CD4-positive, CD25-positive, alpha-beta regulatory T cell (primary cell): ENCODE results near the gene ZW10. TPM values are rescaled to one million over a fixed set of nuclear protein-coding genes. Genes with fewer than 3 reads are reported as not detected.

Experiments used
- ATAC-seq, 2 donors: fragments of 150-1000 bp; cut with Tn5 transposase; one replicate each; pipeline ENCODE4 v1.10.0; 2021; ENCODE audit warnings: low read depth in 2 of 2, moderate number of reproducible peaks in 2 of 2, moderate library complexity in 1 of 2
- DNase-seq, 3 donors: peaks; one replicate each; pipeline versions ENCODE4 v3.0.0 to v3.0.0-alpha.2; 2012 to 2022; ENCODE audit warnings: mixed read lengths in 1 of 3
- H3K27ac ChIP-seq: one replicate; pipeline ENCODE4 v1.7.0; 2013; ENCODE audit warnings: mild to moderate bottlenecking, low read length; ENCODE audit not compliant: insufficient read depth, poor library complexity, severe bottlenecking
- H3K27me3 ChIP-seq: one replicate; pipeline ENCODE4 v1.7.0; 2013; ENCODE audit warnings: low read length; ENCODE audit not compliant: control insufficient read depth, insufficient read depth
- H3K36me3 ChIP-seq: one replicate; pipeline ENCODE4 v1.7.0; 2013; ENCODE audit warnings: mild to moderate bottlenecking, low read length, moderate library complexity; ENCODE audit not compliant: control insufficient read depth, insufficient read depth
- H3K4me1 ChIP-seq: 2 replicates; pipeline ENCODE4 v1.7.0; 2013; ENCODE audit warnings: mild to moderate bottlenecking, low read length; ENCODE audit not compliant: insufficient read depth, control insufficient read depth, poor library complexity, severe bottlenecking
- H3K4me3 ChIP-seq: one replicate; pipeline ENCODE4 v1.7.0; 2013; ENCODE audit warnings: low read depth, mild to moderate bottlenecking, low read length, moderate library complexity
- H3K9me3 ChIP-seq, 2 experiments: 1 replicate in 1 of 2; 2 replicates in 1 of 2; pipeline ENCODE4 v1.7.0; 2013; ENCODE audit warnings: low read length in 2 of 2, mild to moderate bottlenecking in 1 of 2, moderate library complexity in 1 of 2; ENCODE audit not compliant: control insufficient read depth in 2 of 2
- H3K27ac Mint-ChIP-seq, 3 donors: one replicate each; pipeline ENCODE4 v1.8.0; 2020 to 2022; ENCODE audit warnings: mild to moderate bottlenecking in 3 of 3, mixed read lengths in 3 of 3, moderate library complexity in 2 of 3
- H3K27me3 Mint-ChIP-seq: one replicate; pipeline ENCODE4 v1.8.0; 2022; ENCODE audit warnings: mild to moderate bottlenecking, mixed read lengths
- H3K36me3 Mint-ChIP-seq: one replicate; pipeline ENCODE4 v1.8.0; 2020; ENCODE audit warnings: mixed read lengths
- H3K4me1 Mint-ChIP-seq, 4 donors: one replicate each; pipeline ENCODE4 v1.8.0; 2020 to 2022; ENCODE audit warnings: mixed read lengths in 4 of 4, mild to moderate bottlenecking in 1 of 4
- H3K4me3 Mint-ChIP-seq, 4 donors: one replicate each; pipeline ENCODE4 v1.8.0; 2020 to 2022; ENCODE audit warnings: mild to moderate bottlenecking in 4 of 4, mixed read lengths in 4 of 4, moderate library complexity in 3 of 4
- H3K9me3 Mint-ChIP-seq, 7 donors: one replicate each; pipeline ENCODE4 v1.8.0; 2020 to 2022; ENCODE audit warnings: mixed read lengths in 7 of 7, mild to moderate bottlenecking in 3 of 7, moderate library complexity in 2 of 7
- polyA plus RNA-seq, 4 donors: library from polyadenylated mRNA; unstranded; fragments of 300-500 nt; fragmentation: Illumina TruSeq; gene quantifications; one replicate each; pipeline ENCODE4 v1.2.3, GENCODE V29; 2021
- total RNA-seq: library from RNA; stranded (reverse); gene quantifications from one replicate; pipeline ENCODE4 v1.2.3, GENCODE V29; 2022

Gene ZW10, protein sequence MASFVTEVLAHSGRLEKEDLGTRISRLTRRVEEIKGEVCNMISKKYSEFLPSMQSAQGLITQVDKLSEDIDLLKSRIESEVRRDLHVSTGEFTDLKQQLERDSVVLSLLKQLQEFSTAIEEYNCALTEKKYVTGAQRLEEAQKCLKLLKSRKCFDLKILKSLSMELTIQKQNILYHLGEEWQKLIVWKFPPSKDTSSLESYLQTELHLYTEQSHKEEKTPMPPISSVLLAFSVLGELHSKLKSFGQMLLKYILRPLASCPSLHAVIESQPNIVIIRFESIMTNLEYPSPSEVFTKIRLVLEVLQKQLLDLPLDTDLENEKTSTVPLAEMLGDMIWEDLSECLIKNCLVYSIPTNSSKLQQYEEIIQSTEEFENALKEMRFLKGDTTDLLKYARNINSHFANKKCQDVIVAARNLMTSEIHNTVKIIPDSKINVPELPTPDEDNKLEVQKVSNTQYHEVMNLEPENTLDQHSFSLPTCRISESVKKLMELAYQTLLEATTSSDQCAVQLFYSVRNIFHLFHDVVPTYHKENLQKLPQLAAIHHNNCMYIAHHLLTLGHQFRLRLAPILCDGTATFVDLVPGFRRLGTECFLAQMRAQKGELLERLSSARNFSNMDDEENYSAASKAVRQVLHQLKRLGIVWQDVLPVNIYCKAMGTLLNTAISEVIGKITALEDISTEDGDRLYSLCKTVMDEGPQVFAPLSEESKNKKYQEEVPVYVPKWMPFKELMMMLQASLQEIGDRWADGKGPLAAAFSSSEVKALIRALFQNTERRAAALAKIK
- total RNA-seq (7.7 TPM), polyA plus RNA-seq (10 to 100 TPM; 15.6 to 19.6 (median 16.8) TPM)

DNA sequence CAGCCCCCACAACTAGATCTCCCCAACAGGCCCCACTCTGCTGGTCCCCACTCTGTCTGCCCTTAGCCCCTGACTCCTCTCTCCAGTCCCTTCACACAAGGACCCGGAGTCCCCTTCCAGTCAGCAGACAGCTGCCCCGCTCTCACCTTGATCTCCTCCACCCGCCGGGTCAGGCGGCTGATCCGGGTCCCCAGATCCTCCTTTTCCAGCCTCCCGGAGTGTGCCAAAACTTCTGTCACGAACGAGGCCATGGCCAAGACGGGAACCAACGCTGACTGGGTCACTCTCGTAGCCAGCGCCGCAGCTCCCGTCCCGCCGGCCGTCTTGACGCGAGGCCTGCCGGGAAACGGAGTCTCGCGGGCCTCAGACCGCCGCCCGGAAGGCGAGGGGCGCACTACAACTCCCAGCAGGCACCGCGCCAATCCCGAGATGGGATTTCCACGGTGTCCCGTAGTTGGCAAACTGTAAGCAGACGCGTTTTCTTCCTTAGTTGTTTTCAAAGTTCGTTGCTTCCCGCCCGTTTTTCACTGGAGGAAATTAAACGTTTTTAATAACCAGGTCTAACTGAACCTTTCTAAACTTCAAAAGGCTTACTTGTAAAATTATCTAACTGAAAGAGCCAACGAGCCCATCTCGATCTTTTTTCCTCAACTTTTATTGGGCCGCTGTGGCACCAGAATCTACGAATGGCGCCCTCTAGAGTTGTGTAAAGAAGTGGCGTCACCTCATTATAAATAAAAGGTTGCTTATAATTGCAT is at the start of gene ZW10:
TSS of gene ZW10 (minus strand) at position 277 of the 758 bp plus-strand sequence. CDS start at position 251, 26 bp downstream.
- DNase-seq: peak; percentile 90 to 97 (median 91)
- H3K9me3 ChIP-seq: no peaks in the 10 kb centered on the region
- peak; percentile 97 to 98 for ATAC-seq

DNA sequence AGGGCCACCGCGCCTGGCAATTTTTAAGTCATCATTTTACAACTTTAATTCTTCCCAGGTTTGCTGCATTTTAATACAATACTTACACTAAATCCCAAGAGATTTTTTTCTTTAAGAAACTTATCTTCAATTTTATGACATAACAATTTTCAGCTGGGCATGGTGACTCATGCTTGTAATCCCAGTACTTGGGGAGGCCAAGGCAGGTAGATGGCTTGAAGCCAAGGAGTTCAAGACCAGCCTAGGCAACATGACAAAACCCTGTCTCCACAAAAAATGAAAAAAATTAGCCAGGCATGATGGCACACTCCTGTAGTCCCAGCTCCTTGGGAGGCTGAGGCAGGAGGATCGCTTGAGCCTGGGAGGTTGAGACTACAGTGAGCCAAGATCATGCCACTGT is 44.9 kb upstream of the ZW10 start:
- H3K4me1 Mint-ChIP-seq: peaks cover 0 to 4% (median 0%) of the 10 kb centered on the region in 4 donors
- H3K4me3 Mint-ChIP-seq: no peak overlapping the region
- Histone ChIP-seq H3K4me3 (no peak overlapping the region), H3K36me3 (peaks cover 20% of the 10 kb centered on the region), H3K27ac (no peak overlapping the region), H3K27me3 (no peaks in the 10 kb centered on the region), H3K4me1 (no peaks in the 10 kb centered on the region), H3K9me3 (no peaks in the 10 kb centered on the region)
- H3K9me3 Mint-ChIP-seq: no peaks in the 10 kb centered on the region
- H3K27ac Mint-ChIP-seq: no peak overlapping the region
- DNase-seq (no peak), ATAC-seq (no peak)
- no peaks in the 10 kb centered on the region for H3K27me3 Mint-ChIP-seq
- H3K36me3 Mint-ChIP-seq: peaks cover 46% of the 10 kb centered on the region

More for the DNA sequence above, at the start of gene ZW10:
- H3K36me3 Mint-ChIP-seq: no peaks in the 10 kb centered on the region
- H3K4me1 Mint-ChIP-seq: peaks cover 8 to 37% (median 22%) of the 10 kb centered on the region in 4 donors
- peak within 1 kb of the TSS; percentile 67 for H3K27ac ChIP-seq
- peaks cover 6% of the 10 kb centered on the region for H3K27me3 ChIP-seq
- H3K9me3 Mint-ChIP-seq: peaks cover 0 to 2% (median 0%) of the 10 kb centered on the region in 7 donors
- H3K27ac Mint-ChIP-seq: peak within 1 kb of the TSS; percentile 95 to 98 (median 96)
- H3K27me3 Mint-ChIP-seq: peaks cover 33% of the 10 kb centered on the region
- peaks cover 2% of the 10 kb centered on the region for H3K36me3 ChIP-seq
- H3K4me1 ChIP-seq: peaks cover 13% of the 10 kb centered on the region
- peak within 1 kb of the TSS; percentile 92 for H3K4me3 ChIP-seq
- H3K4me3 Mint-ChIP-seq: peak within 1 kb of the TSS; percentile 95 to 99 (median 98)

GRCh38 chr11:113817626-113818025 is 44.1 kb upstream of the ZW10 start:
- peaks cover 20% of the 10 kb centered on the region for H3K36me3 ChIP-seq
- no peaks in the 10 kb centered on the region for H3K4me1 ChIP-seq
- H3K9me3 Mint-ChIP-seq: no peaks in the 10 kb centered on the region
- no peak overlapping the region for H3K4me3 Mint-ChIP-seq
- H3K27me3 ChIP-seq: no peaks in the 10 kb centered on the region
- peaks cover 47% of the 10 kb centered on the region for H3K36me3 Mint-ChIP-seq
- no peak overlapping the region for H3K4me3 ChIP-seq
- no peak overlapping the region for H3K27ac ChIP-seq
- DNase-seq: no peak
- H3K27ac Mint-ChIP-seq: peak overlapping the region in 1 of 3 donors; percentile 62
- H3K4me1 Mint-ChIP-seq: peaks cover 0 to 4% (median 0%) of the 10 kb centered on the region in 4 donors
- no peak for ATAC-seq
- no peaks in the 10 kb centered on the region for H3K27me3 Mint-ChIP-seq
- H3K9me3 ChIP-seq: no peaks in the 10 kb centered on the region

DNA sequence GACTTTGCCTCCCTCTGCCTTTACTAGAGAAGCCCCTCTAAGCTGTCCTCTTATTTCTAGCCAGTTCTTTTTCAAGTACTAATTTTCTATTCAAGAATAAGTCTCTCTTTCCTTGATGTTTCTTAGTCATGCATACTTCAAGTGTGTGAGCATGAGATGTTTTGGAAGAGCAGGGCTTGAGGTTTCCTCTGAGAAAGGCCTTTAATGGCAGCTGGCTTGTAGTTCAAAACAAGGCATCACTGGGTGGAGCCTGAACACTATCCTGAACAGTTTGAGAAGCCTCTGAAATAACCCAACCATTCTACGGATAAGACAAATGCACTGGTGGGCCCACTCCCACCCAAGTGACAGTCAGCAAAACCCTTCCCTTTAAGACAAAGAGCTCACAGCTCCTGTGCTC is 43.7 kb upstream of the ZW10 start:
- H3K9me3 ChIP-seq: no peaks in the 10 kb centered on the region
- Mint-ChIP-seq H3K4me3 (no peak overlapping the region), H3K4me1 (peaks cover 0 to 4% (median 0%) of the 10 kb centered on the region in 4 donors), H3K27me3 (no peaks in the 10 kb centered on the region), H3K27ac (peak overlapping the region in 1 of 3 donors; percentile 62), H3K36me3 (peaks cover 47% of the 10 kb centered on the region), H3K9me3 (no peaks in the 10 kb centered on the region)
- peaks cover 22% of the 10 kb centered on the region for H3K36me3 ChIP-seq
- ATAC-seq (no peak), DNase-seq (no peak)
- no peak overlapping the region for H3K4me3 ChIP-seq
- H3K4me1 ChIP-seq: no peaks in the 10 kb centered on the region
- H3K27ac ChIP-seq: no peak overlapping the region
- no peaks in the 10 kb centered on the region for H3K27me3 ChIP-seq

DNA sequence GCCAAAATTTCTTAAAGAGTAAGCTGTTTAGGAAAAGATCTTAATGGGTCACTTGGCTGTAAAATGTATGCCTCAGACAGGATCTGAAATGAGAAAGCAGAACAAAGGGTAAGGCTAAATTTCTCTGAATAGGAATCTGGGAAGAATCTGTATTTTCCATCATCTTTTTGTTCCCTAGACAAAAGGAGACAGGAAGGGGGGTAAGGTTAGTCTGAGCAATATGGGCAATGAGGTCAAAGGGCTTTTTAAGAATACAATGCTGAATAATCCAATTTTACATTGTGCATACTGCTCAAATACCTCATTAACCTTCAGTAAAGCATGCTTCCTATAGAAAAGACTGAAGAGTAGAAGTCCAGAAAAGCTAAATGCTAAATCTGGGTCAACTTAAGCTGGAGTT is 40.7 kb upstream of the ZW10 start:
- no peaks in the 10 kb centered on the region for H3K9me3 Mint-ChIP-seq
- H3K4me1 Mint-ChIP-seq: peaks cover 0 to 4% (median 0%) of the 10 kb centered on the region in 4 donors
- H3K36me3 Mint-ChIP-seq: peaks cover 47% of the 10 kb centered on the region
- Histone ChIP-seq H3K4me3 (no peak overlapping the region), H3K4me1 (no peaks in the 10 kb centered on the region), H3K27ac (no peak overlapping the region), H3K9me3 (no peaks in the 10 kb centered on the region), H3K27me3 (no peaks in the 10 kb centered on the region), H3K36me3 (peaks cover 22% of the 10 kb centered on the region)
- DNase-seq (no peak), ATAC-seq (no peak)
- H3K4me3 Mint-ChIP-seq: no peak overlapping the region
- no peaks in the 10 kb centered on the region for H3K27me3 Mint-ChIP-seq
- no peak overlapping the region for H3K27ac Mint-ChIP-seq

- peaks cover 56% of the 10 kb centered on the region for H3K36me3 Mint-ChIP-seq
- H3K4me3 Mint-ChIP-seq: no peak overlapping the region
- Histone ChIP-seq H3K4me1 (no peaks in the 10 kb centered on the region), H3K9me3 (no peaks in the 10 kb centered on the region), H3K27me3 (no peaks in the 10 kb centered on the region), H3K27ac (no peak overlapping the region), H3K4me3 (no peak overlapping the region), H3K36me3 (peaks cover 31% of the 10 kb centered on the region)
- ATAC-seq (no peak), DNase-seq (no peak)
- H3K27ac Mint-ChIP-seq: no peak overlapping the region
- H3K4me1 Mint-ChIP-seq: peaks cover 0 to 4% (median 0%) of the 10 kb centered on the region in 4 donors
- H3K9me3 Mint-ChIP-seq: no peaks in the 10 kb centered on the region
- no peaks in the 10 kb centered on the region for H3K27me3 Mint-ChIP-seq
Observed at GRCh38 chr11:113808931-113809330, 35.4 kb upstream of the ZW10 start.

DNA sequence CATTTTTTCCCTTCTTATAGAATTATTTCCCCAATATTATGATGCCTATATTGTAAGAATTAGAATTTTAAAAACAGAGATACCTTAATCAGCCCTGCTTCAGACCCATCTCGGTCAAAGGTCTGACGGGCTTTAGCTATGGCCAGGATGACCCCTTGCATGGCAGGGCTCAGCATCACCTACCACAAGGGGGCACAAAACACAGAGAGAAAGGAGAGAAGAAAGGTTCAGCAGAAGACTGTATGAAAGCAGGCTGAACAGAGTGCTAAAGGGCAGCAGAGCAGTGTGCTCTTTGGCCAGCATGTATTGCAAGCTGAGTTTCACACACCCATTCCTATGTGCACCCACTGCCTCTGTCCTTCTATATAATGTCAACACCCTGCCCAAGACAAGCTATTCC is 32.9 kb upstream of the ZW10 start:
- Histone ChIP-seq H3K4me3 (no peak overlapping the region), H3K4me1 (no peaks in the 10 kb centered on the region), H3K36me3 (peaks cover 43% of the 10 kb centered on the region), H3K27ac (no peak overlapping the region), H3K27me3 (no peaks in the 10 kb centered on the region), H3K9me3 (no peaks in the 10 kb centered on the region)
- Mint-ChIP-seq H3K36me3 (peaks cover 55% of the 10 kb centered on the region), H3K27me3 (no peaks in the 10 kb centered on the region), H3K9me3 (no peaks in the 10 kb centered on the region), H3K27ac (no peak overlapping the region), H3K4me3 (no peak overlapping the region), H3K4me1 (no peaks in the 10 kb centered on the region)
- DNase-seq (peak in 1 of 3 donors; percentile 32), ATAC-seq (no peak)
